GM18907 (cell line): ENCODE measurements around the gene EGFL7.

Experiments used
- ATAC-seq: cut with Tn5 transposase; IDR thresholded peaks from one replicate; pipeline ENCODE4 v1.9.1; 2021; ENCODE audit warnings: mild to moderate bottlenecking, moderate library complexity; ENCODE audit not compliant: unreplicated experiment

EGFL7 gene

GRCh38 chr9:136643596-136644342 is 18.9 kb upstream of the EGFL7 start:
- no peak for ATAC-seq

DNA sequence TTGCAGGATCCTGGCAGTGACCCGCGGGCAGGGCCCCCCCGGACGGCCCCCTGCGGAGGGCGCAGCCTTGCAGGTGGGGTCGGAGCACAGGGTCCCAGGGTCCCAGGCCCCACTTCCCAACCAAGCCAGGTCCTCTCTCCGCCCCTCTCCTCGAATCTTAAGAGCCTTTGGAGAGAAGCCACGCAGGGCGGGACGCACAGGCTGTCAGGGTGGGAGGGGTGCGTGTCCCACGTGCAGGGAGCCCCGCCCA is 18.4 kb upstream of the EGFL7 start:
- ATAC-seq = no peak

- no peak for ATAC-seq
Measured at GRCh38 chr9:136644593-136645351, 17.9 kb upstream of the EGFL7 start.

DNA sequence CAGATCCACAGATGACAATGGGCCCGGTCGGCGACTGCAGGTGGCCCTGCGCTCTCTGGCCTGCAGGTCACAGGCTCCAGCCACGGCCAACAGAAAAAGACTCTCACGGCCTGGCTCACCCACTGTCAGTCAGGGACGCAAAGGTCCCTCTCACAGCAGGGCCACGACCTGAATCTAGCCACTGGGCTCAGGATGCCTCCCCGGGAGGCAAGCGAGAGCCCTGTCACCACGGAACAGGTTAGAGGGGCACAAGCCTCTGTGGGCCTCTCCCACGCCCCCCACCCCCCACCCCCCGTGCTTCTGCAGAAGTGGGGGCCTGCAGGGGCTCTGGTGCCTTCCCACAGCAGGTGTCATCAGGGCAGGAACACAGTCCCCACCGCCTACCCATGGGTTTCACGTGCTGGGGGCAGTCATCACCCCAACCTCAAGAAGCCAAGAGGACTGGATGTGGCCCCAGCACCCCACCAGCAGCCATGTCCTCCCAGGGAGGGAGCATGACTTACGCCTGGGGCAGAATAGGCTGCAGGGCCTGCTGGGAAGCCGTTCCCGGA is 17.3 kb upstream of the EGFL7 start:
- no peak for ATAC-seq

DNA sequence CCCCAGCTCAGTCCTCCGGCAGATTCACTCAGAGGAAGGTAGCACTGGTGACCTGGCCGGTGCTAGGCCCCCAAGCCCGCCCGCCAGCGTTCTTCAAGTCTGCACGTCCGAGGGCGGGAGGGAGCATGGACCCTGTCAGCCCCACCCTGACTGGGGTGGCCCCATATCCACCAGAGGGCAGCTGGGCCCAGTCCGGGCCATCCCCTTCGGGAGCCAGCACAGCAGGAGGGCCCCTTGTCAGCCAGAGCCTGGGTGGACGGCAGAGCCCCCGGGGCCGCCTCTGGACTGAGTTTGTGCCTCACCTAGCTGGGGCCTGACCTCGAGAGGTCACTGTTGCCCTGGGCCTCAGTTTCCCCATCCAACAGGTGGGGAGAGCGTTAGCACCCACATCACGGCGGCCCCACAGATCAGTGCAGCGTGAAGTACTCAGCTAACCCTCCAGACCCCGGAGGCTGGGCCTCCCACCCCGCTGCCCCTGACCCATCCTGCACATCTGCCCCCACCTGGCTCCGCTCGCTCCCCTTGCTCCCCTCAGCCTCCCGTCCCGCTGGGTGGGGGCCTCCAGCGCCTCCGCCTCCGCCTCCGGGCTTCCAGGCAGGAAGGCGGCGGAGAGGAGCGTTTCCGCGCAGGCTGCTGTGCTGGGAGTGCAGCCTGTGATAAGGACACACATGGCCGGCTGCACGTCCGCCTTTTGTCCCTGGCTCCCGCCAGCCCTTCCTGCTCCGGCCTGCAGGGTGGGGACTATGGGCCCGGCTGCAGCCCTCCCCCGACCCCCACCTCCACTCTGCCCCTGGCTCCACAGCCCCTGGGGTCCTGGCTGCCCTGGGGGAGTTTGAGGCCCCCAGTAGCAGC is 16.6 kb upstream of the EGFL7 start:
- no peak for ATAC-seq

DNA sequence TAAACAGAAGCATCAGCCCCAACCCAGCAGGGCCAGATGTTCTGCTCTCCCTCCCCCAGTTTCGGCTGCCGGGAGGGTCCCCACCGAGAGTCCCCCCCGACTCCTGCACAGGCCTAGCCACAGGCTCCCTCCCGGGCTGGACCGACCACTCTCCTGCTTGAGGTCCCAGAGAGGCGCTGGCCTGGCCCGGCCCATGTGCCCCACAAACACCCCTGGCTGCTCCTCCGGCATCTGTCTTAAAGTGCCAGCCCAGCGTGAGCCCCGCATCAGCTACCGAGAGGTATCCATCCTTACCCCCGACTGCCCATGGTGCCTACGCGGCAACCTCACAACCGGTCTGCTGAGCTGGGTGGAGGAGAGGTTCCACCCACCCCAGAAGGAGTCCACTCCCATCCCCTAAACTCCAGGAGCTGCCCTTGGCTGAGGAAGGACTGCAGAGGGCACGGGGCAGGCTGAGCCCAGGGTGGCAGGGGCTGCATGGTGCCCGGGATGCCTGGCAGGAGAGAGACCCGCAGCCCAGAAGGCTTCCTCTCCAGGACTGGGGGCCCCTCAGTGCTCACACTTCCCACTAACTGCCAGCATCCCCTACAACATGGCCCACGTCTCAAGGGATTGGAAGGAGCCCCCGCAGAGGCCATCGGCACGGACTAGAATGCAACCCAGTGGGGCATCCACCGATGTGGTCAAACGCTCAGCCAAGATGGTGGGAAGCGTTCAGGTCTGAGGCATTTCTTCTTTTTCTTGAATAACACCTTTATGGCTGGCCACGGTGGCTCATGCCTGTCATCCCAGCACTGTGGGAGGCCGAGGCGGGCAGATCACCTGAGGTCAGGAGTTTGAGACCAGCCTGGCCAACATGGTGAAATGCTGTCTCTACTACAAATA is 15.6 kb upstream of the EGFL7 start:
- ATAC-seq = no peak

GRCh38 chr9:136648751-136649150 is 14.0 kb upstream of the EGFL7 start:
- ATAC-seq = no peak

DNA sequence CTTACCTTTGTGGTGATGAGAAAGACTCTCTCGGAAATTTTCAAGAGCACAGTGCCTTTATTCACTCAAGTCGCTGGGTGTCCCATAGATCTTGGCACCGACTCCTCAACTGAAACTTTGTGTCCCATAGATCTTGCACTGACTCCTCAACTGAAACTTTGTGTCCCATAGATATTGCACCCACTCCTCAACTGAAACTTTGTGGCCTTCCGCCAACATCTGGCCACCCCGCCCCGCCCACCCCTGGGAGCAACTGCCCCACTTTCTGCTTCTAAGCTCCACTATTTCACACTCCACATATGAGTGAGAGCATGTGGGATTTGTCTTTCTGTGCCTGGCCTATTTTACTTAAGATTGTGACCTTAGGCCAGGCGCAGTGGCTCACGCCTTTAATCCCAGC is 12.7 kb upstream of the EGFL7 start:
- ATAC-seq = no peak

GRCh38 chr9:136650648-136651047 is 12.1 kb upstream of the EGFL7 start:
- ATAC-seq = no peak

DNA sequence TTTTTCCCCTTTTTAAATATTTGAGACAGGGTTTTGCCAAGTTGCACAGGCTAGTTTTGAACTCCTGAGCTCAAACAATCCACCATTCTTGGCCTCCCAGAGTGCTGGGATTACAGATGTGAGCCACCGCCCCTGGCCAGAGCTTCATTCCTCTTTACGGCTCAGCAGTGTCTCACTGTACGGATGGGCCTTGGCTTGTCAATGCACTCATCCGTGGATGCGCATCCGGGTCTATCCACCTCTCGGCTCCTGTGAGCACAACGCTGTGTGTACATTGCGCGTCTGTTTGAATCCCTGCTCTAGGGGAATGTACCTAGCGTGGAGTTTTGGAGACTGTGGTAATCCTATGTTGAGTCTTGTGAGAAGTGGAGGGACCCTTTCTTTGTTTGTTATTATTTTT is 10.9 kb upstream of the EGFL7 start:
- ATAC-seq = no peak

DNA sequence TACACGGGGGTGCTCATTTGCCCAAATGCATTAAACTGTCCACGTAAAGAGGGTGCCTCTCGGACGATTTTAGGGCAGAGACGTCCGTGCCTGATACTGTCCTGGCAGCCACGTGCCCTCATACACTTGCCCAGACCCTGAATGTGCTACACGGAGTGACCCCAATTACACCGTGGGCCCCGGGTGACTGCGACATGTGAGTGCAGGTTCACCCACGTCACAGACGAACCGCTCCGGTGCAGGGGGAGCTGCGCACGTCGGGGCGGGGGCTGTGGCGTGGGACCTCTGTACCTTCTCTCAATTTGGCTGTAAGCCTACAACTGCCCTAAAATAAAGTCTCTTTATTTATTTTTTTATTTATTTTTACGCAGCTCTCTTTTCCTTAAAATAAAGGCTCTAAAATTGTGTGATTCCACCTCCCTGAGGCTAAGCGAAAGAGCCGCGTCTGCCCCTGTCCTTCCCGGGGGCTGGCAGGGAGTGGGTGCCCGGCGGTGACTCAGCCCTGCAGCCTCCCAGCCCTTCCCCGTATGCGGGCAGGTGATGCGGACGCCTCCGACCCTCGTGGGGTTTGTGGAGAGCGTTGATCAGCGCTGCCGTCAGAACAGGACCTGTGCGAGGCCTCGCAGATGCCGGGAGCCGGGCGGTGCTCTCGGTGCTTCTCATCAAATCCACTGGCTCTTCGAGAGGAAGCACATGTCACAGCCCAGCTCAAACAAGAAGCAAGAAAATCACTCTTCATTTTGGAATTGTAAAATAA is 9.2 kb upstream of the EGFL7 start:
- no peak for ATAC-seq

DNA sequence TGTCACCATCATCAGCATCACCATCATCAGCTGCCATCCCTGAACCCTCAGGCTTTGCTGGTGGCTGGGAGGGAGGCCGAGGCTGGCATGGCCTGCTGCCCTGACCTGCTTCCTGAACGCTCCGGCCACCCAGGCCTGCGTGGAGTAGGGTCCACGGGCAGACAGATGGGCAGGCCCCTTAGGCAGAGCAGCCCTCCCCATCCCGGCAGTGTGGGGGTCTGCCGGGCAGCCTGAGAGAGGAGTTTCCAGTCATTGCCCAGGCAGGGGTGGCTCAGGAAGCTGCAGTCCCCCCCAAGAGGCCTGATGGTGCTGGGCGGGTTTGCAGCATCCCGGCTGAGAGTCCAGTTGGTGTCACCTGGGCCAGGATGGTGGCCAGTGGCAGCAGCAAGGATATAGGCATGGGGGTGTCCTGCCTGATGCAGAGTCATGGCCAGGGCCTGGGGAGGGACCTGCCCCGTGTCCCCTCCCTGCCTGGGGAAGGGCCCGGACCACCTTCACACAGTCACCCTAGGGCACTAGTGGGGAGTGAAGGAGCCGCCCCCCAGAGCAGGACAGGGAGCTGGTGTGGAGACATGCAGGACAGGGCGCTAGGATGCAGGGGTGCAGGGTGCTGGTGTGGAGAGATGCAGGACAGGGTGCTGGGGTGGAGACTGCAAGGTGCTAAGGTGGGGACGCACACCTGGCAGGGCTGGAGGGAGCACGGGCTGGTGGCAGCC is 7.7 kb upstream of the EGFL7 start:
- ATAC-seq = no peak

DNA sequence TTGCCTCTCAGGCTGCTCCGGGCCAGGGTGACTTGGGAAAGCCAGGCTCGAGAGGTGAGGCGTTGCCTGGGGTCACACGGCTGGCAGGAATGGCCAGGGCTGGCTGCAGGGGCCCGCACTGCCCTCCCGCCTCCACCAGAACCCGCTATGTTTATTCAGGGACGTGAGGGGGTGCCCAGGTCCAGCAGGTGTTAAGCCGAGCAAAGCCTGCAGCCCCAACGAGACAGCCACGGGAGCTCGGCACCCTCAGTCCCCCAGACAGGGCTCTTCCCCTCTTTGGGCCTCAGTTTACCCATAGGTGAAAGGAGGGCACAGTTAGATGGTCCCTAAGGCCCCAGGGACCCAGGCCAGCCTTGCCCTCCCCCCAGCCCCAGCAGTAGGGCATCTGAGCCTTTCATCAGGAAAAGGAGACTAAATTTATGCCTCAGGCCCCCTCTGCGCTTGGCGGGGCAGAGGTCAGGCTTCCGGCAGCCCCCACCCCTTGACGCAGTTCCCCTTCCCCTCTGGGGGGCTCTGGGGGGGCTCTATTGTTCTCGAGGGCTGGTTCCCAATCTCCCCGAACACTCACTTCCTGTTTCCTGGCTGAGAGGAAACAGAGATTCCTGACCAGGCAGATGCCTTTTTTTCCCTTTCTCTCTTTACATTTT is 7.1 kb upstream of the EGFL7 start:
- ATAC-seq = no peak

DNA sequence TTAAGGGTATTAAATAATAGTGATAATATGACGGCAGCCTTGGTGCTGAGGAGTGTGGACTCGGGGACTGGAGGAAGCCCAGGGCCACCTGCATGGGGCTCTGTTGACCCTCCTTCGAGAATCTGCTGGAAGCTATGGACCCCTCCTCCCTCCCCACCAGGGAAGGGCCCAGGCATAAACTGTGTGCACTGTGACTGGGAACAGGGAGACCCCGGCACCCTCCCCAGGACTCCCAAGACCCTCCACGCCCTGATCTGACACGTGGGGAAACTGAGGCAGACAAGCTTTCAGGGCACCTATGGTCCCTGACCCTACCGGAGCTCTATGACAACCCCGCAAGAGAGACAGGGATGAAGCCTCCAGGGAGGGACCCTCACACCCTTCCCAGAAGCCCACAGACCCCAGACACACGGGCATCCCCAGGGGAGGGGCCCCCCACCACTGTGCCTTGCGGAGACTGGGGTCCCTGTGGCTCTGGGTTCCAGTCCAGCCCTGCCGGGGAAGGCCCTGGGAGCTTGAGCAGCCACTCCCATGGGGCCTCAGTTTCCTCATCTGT is 6.5 kb upstream of the EGFL7 start:
- ATAC-seq = no peak

- no peak for ATAC-seq
Measured at GRCh38 chr9:136656795-136657611, 5.7 kb upstream of the EGFL7 start.

- no peak for ATAC-seq
Measured at GRCh38 chr9:136657974-136658848, 4.5 kb upstream of the EGFL7 start.
